WTC11 (cell line): ENCODE measurements around the gene KEL. TPM values are rescaled to one million over a fixed set of nuclear protein-coding genes. Genes with fewer than 3 reads are reported as not detected.
A peak's percentile ranks its signal among the peaks of the same experiment; 100 is the strongest.

Experiments
- ATAC-seq: fragments of 200-7000 bp; cut with Tn5 transposase; 2 replicates; pipeline ENCODE4 v1.10.0; 2021; ENCODE audit warnings: mild to moderate bottlenecking, moderate library complexity
- CTCF ChIA-PET: fragments of 300-600 bp; sonication (Branson Sonifier 250); formaldehyde crosslinking; loops from one replicate; lab custom pipeline; 2021; ENCODE audit warnings: antibody characterized with exemption; lab: Charles Lee
- POLR2A ChIA-PET: fragments of 350-600 bp; sonication (Branson Sonifier 250); formaldehyde crosslinking; loops from one replicate; lab custom pipeline; 2021; ENCODE audit warnings: antibody characterized with exemption; lab: Charles Lee
- DNase-seq: peaks from one replicate; pipeline ENCODE4 v3.0.0; 2021; ENCODE audit warnings: low spot score
- H3K27ac Mint-ChIP-seq: 2 replicates; pipeline ENCODE4 v1.8.0; 2021; ENCODE audit warnings: mixed read lengths
- H3K27me3 Mint-ChIP-seq: 2 replicates; pipeline ENCODE4 v1.8.0; 2021; ENCODE audit warnings: low read depth, mild to moderate bottlenecking, moderate library complexity, mixed read lengths
- H3K36me3 Mint-ChIP-seq: 2 replicates; pipeline ENCODE4 v1.8.0; 2021; ENCODE audit warnings: mixed read lengths
- H3K4me1 Mint-ChIP-seq: 2 replicates; pipeline ENCODE4 v1.8.0; 2022; ENCODE audit warnings: mixed read lengths
- H3K4me3 Mint-ChIP-seq: 2 replicates; pipeline ENCODE4 v1.8.0; 2021; ENCODE audit warnings: mild to moderate bottlenecking, moderate library complexity, mixed read lengths
- H3K9me3 Mint-ChIP-seq: 2 replicates; pipeline ENCODE4 v1.8.0; 2021; ENCODE audit warnings: mixed read lengths
- CTCF ChIP-seq: fragments of 200-600 bp; IDR thresholded peaks from 2 replicates; pipeline ENCODE4 v1.8.0; 2022; ENCODE audit warnings: antibody characterized with exemption
- E2F4 ChIP-seq: sonication (generic); formaldehyde crosslinking; IDR thresholded peaks from 2 replicates; pipeline ENCODE4 v1.8.1; 2022; ENCODE audit warnings: low read depth, mild to moderate bottlenecking, moderate library complexity, missing genetic modification reagents, borderline replicate concordance
- E2F5 ChIP-seq: sonication (generic); formaldehyde crosslinking; IDR thresholded peaks from 2 replicates; pipeline ENCODE4 v1.8.1; 2022; ENCODE audit warnings: mild to moderate bottlenecking, moderate library complexity, missing genetic modification reagents
- HMGXB4 ChIP-seq: sonication (generic); formaldehyde crosslinking; IDR thresholded peaks from 2 replicates; pipeline ENCODE4 v1.8.1; 2023; ENCODE audit warnings: mild to moderate bottlenecking, moderate library complexity, missing genetic modification reagents
- JUN ChIP-seq: sonication (generic); formaldehyde crosslinking; IDR thresholded peaks from 2 replicates; pipeline ENCODE4 v1.8.0; 2023; ENCODE audit warnings: mild to moderate bottlenecking, missing genetic modification reagents
- MAX ChIP-seq: sonication (generic); formaldehyde crosslinking; IDR thresholded peaks from 2 replicates; pipeline ENCODE4 v1.8.0; 2022; ENCODE audit warnings: mild to moderate bottlenecking, missing genetic modification reagents
- MXD4 ChIP-seq: fragments of 250-450 bp; sonication (Bioruptor Pico); IDR thresholded peaks from 2 replicates; pipeline ENCODE4 v1.8.0; 2021; ENCODE audit warnings: mild to moderate bottlenecking, moderate library complexity, borderline replicate concordance
- NFE2L1 ChIP-seq: sonication (generic); formaldehyde crosslinking; IDR thresholded peaks from 2 replicates; pipeline ENCODE4 v1.8.1; 2023; ENCODE audit warnings: missing genetic modification reagents
- OVOL2 ChIP-seq: fragments of 250-450 bp; sonication (Bioruptor Pico); IDR thresholded peaks from 2 replicates; pipeline ENCODE4 v1.9.0; 2021; ENCODE audit warnings: mild to moderate bottlenecking, borderline replicate concordance
- SMAD4 ChIP-seq: sonication (generic); formaldehyde crosslinking; IDR thresholded peaks from 2 replicates; pipeline ENCODE4 v1.8.0; 2022; ENCODE audit warnings: mild to moderate bottlenecking, missing genetic modification reagents
- ZBTB21 ChIP-seq: sonication (generic); formaldehyde crosslinking; IDR thresholded peaks from 2 replicates; pipeline ENCODE4 v1.8.1; 2023; ENCODE audit warnings: mild to moderate bottlenecking, missing genetic modification reagents, borderline replicate concordance
- ZNF281 ChIP-seq: sonication (generic); formaldehyde crosslinking; IDR thresholded peaks from 2 replicates; pipeline ENCODE4 v1.8.0; 2023; ENCODE audit warnings: mild to moderate bottlenecking, missing genetic modification reagents
- total RNA-seq: library from RNA; stranded (reverse); gene quantifications from 3 replicates; pipeline ENCODE4 v1.2.3, GENCODE V29; 2021
- TF ChIP-seq, protein P1 (sequence below): sonication (generic); formaldehyde crosslinking; conservative IDR thresholded peaks from 2 replicates; pipeline ENCODE4 v1.8.1; 2022; ENCODE audit warnings: mild to moderate bottlenecking, missing genetic modification reagents
- TF ChIP-seq, protein P2 (sequence below): sonication (generic); formaldehyde crosslinking; IDR thresholded peaks from 2 replicates; pipeline ENCODE4 v1.8.0; 2022; ENCODE audit warnings: missing genetic modification reagents
- TF ChIP-seq, protein P3 (sequence below): sonication (generic); formaldehyde crosslinking; IDR thresholded peaks from 2 replicates; pipeline ENCODE4 v1.8.1; 2023; ENCODE audit warnings: mild to moderate bottlenecking, missing genetic modification reagents
- TF ChIP-seq, protein P4 (sequence below): sonication (generic); formaldehyde crosslinking; IDR thresholded peaks from 2 replicates; pipeline ENCODE4 v1.8.1; 2023; ENCODE audit warnings: mild to moderate bottlenecking, missing genetic modification reagents, moderate library complexity

The KEL gene
- total RNA-seq, 1 experiment from 2014 or later, result 0.87 TPM

GRCh38 chr7:143008007-143008901, 46.1 kb upstream of the KEL start:
- Mint-ChIP-seq H3K4me1 (peaks cover 4% of the 10 kb centered on the region), H3K27ac (no peak overlapping the region), H3K9me3 (0 out of 2 replicates have a peak, but pooled peaks cover 2% of the 10 kb centered on the region), H3K4me3 (no peak overlapping the region), H3K36me3 (no peaks in the 10 kb centered on the region), H3K27me3 (peaks cover 11% of the 10 kb centered on the region)
- CTCF ChIA-PET, result interaction anchor here (0.6 to 18.8 kb wide), 14 partner anchors 10 to 232 kb away, joined by 3 to 346 read pairs (median 3); partner anchors contain the start of genes EPHB6, TAS2R40 and TRPV6
- peak; percentile 96 for ATAC-seq
- DNase-seq, result peak; percentile 88
- no peak for TF ChIP-seq E2F5 (CRISPR knock-in tag)
- no peak for TF ChIP-seq NFE2L1 (CRISPR knock-in tag)
- no peak for TF ChIP-seq SMAD4 (CRISPR knock-in tag)
- TF ChIP-seq OVOL2 (CRISPR knock-in tag), result no peak
- TF ChIP-seq MAX (CRISPR knock-in tag), result peak; percentile 32; the same call in 1 of the 2 replicates
- 0 out of 2 replicates have a peak, but pooled peaks have one; percentile 33 for TF ChIP-seq HMGXB4 (CRISPR knock-in tag)
- TF ChIP-seq, protein P1, sequence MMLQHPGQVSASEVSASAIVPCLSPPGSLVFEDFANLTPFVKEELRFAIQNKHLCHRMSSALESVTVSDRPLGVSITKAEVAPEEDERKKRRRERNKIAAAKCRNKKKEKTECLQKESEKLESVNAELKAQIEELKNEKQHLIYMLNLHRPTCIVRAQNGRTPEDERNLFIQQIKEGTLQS (CRISPR knock-in tag), result no peak
- TF ChIP-seq, protein P2, sequence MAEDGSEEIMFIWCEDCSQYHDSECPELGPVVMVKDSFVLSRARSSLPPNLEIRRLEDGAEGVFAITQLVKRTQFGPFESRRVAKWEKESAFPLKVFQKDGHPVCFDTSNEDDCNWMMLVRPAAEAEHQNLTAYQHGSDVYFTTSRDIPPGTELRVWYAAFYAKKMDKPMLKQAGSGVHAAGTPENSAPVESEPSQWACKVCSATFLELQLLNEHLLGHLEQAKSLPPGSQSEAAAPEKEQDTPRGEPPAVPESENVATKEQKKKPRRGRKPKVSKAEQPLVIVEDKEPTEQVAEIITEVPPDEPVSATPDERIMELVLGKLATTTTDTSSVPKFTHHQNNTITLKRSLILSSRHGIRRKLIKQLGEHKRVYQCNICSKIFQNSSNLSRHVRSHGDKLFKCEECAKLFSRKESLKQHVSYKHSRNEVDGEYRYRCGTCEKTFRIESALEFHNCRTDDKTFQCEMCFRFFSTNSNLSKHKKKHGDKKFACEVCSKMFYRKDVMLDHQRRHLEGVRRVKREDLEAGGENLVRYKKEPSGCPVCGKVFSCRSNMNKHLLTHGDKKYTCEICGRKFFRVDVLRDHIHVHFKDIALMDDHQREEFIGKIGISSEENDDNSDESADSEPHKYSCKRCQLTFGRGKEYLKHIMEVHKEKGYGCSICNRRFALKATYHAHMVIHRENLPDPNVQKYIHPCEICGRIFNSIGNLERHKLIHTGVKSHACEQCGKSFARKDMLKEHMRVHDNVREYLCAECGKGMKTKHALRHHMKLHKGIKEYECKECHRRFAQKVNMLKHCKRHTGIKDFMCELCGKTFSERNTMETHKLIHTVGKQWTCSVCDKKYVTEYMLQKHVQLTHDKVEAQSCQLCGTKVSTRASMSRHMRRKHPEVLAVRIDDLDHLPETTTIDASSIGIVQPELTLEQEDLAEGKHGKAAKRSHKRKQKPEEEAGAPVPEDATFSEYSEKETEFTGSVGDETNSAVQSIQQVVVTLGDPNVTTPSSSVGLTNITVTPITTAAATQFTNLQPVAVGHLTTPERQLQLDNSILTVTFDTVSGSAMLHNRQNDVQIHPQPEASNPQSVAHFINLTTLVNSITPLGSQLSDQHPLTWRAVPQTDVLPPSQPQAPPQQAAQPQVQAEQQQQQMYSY, result no peak
- TF ChIP-seq MXD4 (CRISPR knock-in tag), result no peak
- TF ChIP-seq CTCF, result peak; percentile 95
- TF ChIP-seq, protein P3, sequence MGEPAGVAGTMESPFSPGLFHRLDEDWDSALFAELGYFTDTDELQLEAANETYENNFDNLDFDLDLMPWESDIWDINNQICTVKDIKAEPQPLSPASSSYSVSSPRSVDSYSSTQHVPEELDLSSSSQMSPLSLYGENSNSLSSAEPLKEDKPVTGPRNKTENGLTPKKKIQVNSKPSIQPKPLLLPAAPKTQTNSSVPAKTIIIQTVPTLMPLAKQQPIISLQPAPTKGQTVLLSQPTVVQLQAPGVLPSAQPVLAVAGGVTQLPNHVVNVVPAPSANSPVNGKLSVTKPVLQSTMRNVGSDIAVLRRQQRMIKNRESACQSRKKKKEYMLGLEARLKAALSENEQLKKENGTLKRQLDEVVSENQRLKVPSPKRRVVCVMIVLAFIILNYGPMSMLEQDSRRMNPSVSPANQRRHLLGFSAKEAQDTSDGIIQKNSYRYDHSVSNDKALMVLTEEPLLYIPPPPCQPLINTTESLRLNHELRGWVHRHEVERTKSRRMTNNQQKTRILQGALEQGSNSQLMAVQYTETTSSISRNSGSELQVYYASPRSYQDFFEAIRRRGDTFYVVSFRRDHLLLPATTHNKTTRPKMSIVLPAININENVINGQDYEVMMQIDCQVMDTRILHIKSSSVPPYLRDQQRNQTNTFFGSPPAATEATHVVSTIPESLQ (CRISPR knock-in tag), result no peak
- no peak for TF ChIP-seq ZBTB21 (CRISPR knock-in tag)
- no peak for TF ChIP-seq JUN (CRISPR knock-in tag)
- TF ChIP-seq E2F4 (CRISPR knock-in tag), result no peak
- TF ChIP-seq ZNF281 (CRISPR knock-in tag), result no peak
- TF ChIP-seq, protein P4, sequence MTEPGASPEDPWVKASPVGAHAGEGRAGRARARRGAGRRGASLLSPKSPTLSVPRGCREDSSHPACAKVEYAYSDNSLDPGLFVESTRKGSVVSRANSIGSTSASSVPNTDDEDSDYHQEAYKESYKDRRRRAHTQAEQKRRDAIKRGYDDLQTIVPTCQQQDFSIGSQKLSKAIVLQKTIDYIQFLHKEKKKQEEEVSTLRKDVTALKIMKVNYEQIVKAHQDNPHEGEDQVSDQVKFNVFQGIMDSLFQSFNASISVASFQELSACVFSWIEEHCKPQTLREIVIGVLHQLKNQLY (CRISPR knock-in tag), result no peak
- POLR2A ChIA-PET, result interaction anchor here (1.0 kb wide), 1 partner anchor 207 kb away, joined by 3 read pairs; no protein-coding TSS in a partner anchor
